A549 (cell line): Measurements from ENCODE around the gene SLC26A6. TPM values are rescaled to one million over a fixed set of nuclear protein-coding genes. Genes with fewer than 3 reads are reported as not detected.
A peak's percentile ranks its signal among the peaks of the same experiment; 100 is the strongest.

Source experiments
- ATAC-seq, 2 experiments: fragments of 200-7000 bp in 1 of 2; fragments of >200 bp in 1 of 2; cut with Nextera tagmentation in 1 of 2; cut with Tn5 transposase in 1 of 2; 3 replicates each; pipeline versions ENCODE4 v1.8.0 to v1.9.1; 2018 to 2020; ENCODE audit warnings: mild to moderate bottlenecking in 1 of 2, moderate library complexity in 1 of 2
- CTCF ChIA-PET: fragments of 300-600 bp; sonication (Branson Sonifier 250); formaldehyde crosslinking; extraction: SDS; loops from one replicate; lab custom pipeline; 2021; ENCODE audit warnings: antibody characterized with exemption, inconsistent platforms; lab: Yijun Ruan, JAX
- POLR2A ChIA-PET: fragments of 350-600 bp; formaldehyde crosslinking; extraction: SDS; loops from one replicate; lab custom pipeline; 2021; ENCODE audit warnings: antibody characterized with exemption, inconsistent platforms; lab: Yijun Ruan, JAX
- DNase-seq, 2 experiments: peaks; one replicate each; pipeline versions ENCODE4 v3.0.0 to v3.0.0-alpha.2; 2011 to 2016; ENCODE audit warnings: low read depth in 1 of 2, low spot score in 1 of 2
- FAIRE-seq: peaks from 2 replicates; lab custom pipeline; 2011; peaks lifted over from hg19 to GRCh38; lab: Jason Lieb, UNC
- H3K27ac ChIP-seq, 2 experiments: fragments of >200 bp; sonication (Bioruptor Twin); formaldehyde crosslinking; 3 replicates each; pipeline ENCODE4 v1.5.1; 2016 to 2017
- H3K4me1 ChIP-seq: fragments of >200 bp; sonication (Bioruptor Twin); formaldehyde crosslinking; 3 replicates; pipeline ENCODE4 v1.6.1; 2016
- H3K4me2 ChIP-seq: fragments of >200 bp; sonication (Bioruptor Twin); formaldehyde crosslinking; 3 replicates; pipeline ENCODE4 v1.6.1; 2016
- H3K4me3 ChIP-seq: fragments of >200 bp; sonication (Bioruptor Twin); formaldehyde crosslinking; 3 replicates; pipeline ENCODE4 v1.5.1; 2016
- H3K9me3 ChIP-seq: fragments of >200 bp; sonication (Bioruptor Twin); formaldehyde crosslinking; 3 replicates; pipeline ENCODE4 v1.6.1; 2016
- CBX2 ChIP-seq: fragments of 200-600 bp; sonication (generic); IDR thresholded peaks from 2 replicates; pipeline ENCODE4 v1.6.1; 2016; ENCODE audit warnings: low read depth, mild to moderate bottlenecking, borderline replicate concordance
- CBX8 ChIP-seq: fragments of 200-600 bp; sonication (generic); IDR thresholded peaks from 2 replicates; pipeline ENCODE4 v1.6.1; 2016
- E2F6 ChIP-seq: IDR thresholded peaks from 2 replicates; pipeline ENCODE4 v1.6.1; 2012; ENCODE audit warnings: low read depth, borderline replicate concordance
- EP300 ChIP-seq, 2 experiments: fragments of >200 bp; sonication (Bioruptor Twin); formaldehyde crosslinking; IDR thresholded peaks; 2 replicates in 1 of 2; 3 replicates in 1 of 2; pipeline ENCODE4 v1.6.1; 2016 to 2017
- ESRRA ChIP-seq: fragments of 150-350 bp; IDR thresholded peaks from 2 replicates; pipeline ENCODE4 v1.6.1; 2014; ENCODE audit warnings: mild to moderate bottlenecking, low read length, borderline replicate concordance
- FOSB ChIP-seq: fragments of 250-450 bp; sonication (Bioruptor Pico); IDR thresholded peaks from 2 replicates; pipeline ENCODE4 v1.5.0; 2020; ENCODE audit warnings: mild to moderate bottlenecking, moderate library complexity
- FOSL2 ChIP-seq, 2 experiments: fragments of 450-650 bp in 1 of 2; fragments of >200 bp in 1 of 2; sonication (Bioruptor Twin) in 1 of 2; formaldehyde crosslinking; IDR thresholded peaks; 2 replicates each; pipeline versions ENCODE4 v1.5.0 to v1.6.1; 2016 to 2020; ENCODE audit warnings: mild to moderate bottlenecking in 1 of 2, moderate library complexity in 1 of 2
- HES2 ChIP-seq: fragments of >200 bp; sonication (Bioruptor Twin); formaldehyde crosslinking; IDR thresholded peaks from 2 replicates; pipeline ENCODE4 v1.6.1; 2016
- HEYL ChIP-seq: fragments of 250-450 bp; sonication (Bioruptor Pico); IDR thresholded peaks from 2 replicates; pipeline ENCODE4 v1.8.0; 2021; ENCODE audit warnings: mild to moderate bottlenecking, moderate library complexity
- HOXB5 ChIP-seq: fragments of 250-450 bp; sonication (Bioruptor Pico); IDR thresholded peaks from 2 replicates; pipeline ENCODE4 v1.5.0; 2020; ENCODE audit warnings: mild to moderate bottlenecking, moderate library complexity
- JUN ChIP-seq, 2 experiments: fragments of >200 bp; sonication (Bioruptor Twin); formaldehyde crosslinking; IDR thresholded peaks; 2 replicates in 1 of 2; 3 replicates in 1 of 2; pipeline ENCODE4 v1.6.1; 2016 to 2017
- KDM1A ChIP-seq: fragments of 200-600 bp; sonication (generic); IDR thresholded peaks from 2 replicates; pipeline ENCODE4 v1.6.1; 2016; ENCODE audit warnings: low read depth, mild to moderate bottlenecking
- MAZ ChIP-seq: fragments of 150-350 bp; IDR thresholded peaks from 2 replicates; pipeline ENCODE4 v1.6.1; 2014; ENCODE audit warnings: antibody characterized with exemption, low read depth, low read length, borderline replicate concordance
- NR3C1 ChIP-seq: fragments of >200 bp; sonication (Bioruptor Twin); formaldehyde crosslinking; IDR thresholded peaks from 3 replicates; pipeline ENCODE4 v1.6.1; 2017
- POLR2A ChIP-seq: IDR thresholded peaks from 2 replicates; pipeline ENCODE4 v1.6.1; 2012; ENCODE audit warnings: mild to moderate bottlenecking, low read length
- POLR2AphosphoS2 ChIP-seq: conservative IDR thresholded peaks from 2 replicates; pipeline ENCODE4 v1.6.1; 2012; ENCODE audit warnings: low read length, improper control_type of control experiment, inconsistent platforms
- RCOR1 ChIP-seq: fragments of 150-350 bp; IDR thresholded peaks from 2 replicates; pipeline ENCODE4 v1.6.1; 2014; ENCODE audit warnings: antibody characterized with exemption, low read length, low read depth
- RNF2 ChIP-seq: fragments of 200-600 bp; sonication (generic); IDR thresholded peaks from 2 replicates; pipeline ENCODE4 v1.6.1; 2016; ENCODE audit warnings: low read depth, mild to moderate bottlenecking, antibody characterized with exemption, moderate library complexity, borderline replicate concordance
- SMC3 ChIP-seq: fragments of >200 bp; sonication (Bioruptor Twin); formaldehyde crosslinking; IDR thresholded peaks from 3 replicates; pipeline ENCODE4 v1.6.1; 2018; ENCODE audit warnings: inconsistent platforms
- WGBS: methylation state at CpG from one replicate; pipeline ENCODE4 v1.1.6; 2017; ENCODE audit errors: missing lambda C conversion rate; 5-methylcytosine and 5-hydroxymethylcytosine counted together
- polyA plus RNA-seq, 4 experiments: library from polyadenylated mRNA; depleted of rRNA in 3 of 4; stranded (reverse); fragments of >200 nt; fragmentation: RNase III in 1 of 4; extraction: RNeasy Plus Mini Kit Qiagen cat#74134 plus additional on column Dnase treatment in 1 of 4; gene quantifications; 2 replicates in 3 of 4; 3 replicates in 1 of 4; pipeline ENCODE4 v1.2.3, GENCODE V29; 2011 to 2017
- TF ChIP-seq, protein P1 (sequence below): fragments of >200 bp; sonication (Bioruptor Twin); formaldehyde crosslinking; IDR thresholded peaks from 3 replicates; pipeline ENCODE4 v1.6.1; 2016
- TF ChIP-seq, protein P2 (sequence below): fragments of 450-650 bp; IDR thresholded peaks from 2 replicates; pipeline ENCODE4 v1.6.1; 2014; ENCODE audit warnings: antibody characterized with exemption
- TF ChIP-seq, protein P3 (sequence below): fragments of 250-450 bp; sonication (Bioruptor Pico); IDR thresholded peaks from 2 replicates; pipeline ENCODE4 v1.5.0; 2020; ENCODE audit warnings: low read depth, mild to moderate bottlenecking, moderate library complexity

Gene SLC26A6
- polyA plus RNA-seq, 2 of the 4 experiments (the other 2 are of a cell fraction): 12.5 to 25.5 TPM

DNA sequence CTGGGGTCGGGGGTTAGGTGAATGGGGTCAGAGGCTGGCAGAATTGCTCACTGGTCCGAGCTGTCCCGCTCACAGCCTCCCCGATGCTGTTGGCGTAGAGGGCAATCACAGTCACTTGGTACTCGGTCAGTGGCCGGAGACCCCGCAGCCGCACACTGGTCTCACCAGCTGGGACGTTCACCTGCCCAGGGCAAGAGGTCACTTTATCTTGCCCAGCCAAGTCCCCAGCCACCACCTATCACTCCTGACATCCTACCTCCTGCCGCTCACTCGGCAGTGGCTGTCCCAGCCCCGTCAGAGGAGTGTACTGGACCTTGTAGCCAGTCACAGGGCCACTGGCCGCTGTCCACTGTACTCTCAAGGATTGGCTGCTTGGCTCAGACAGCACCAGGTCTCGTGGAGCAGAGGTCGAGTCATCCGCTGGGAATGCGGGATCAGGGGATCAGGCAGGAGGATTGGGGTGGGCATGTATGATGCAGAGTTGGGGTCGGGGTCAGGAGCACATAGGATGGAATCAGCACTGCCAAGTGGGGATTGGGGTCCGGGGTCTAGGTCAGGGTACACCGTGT is 42.7 kb downstream of the SLC26A6 start:
- TF ChIP-seq JUN (IDR thresholded peaks at IDR 0.05): 0 out of 5 replicates have a peak, but pooled peaks of 1 of the 2 experiments have one; percentile 2
- TF ChIP-seq E2F6: no peak
- TF ChIP-seq RCOR1: no peak
- TF ChIP-seq, protein P1, sequence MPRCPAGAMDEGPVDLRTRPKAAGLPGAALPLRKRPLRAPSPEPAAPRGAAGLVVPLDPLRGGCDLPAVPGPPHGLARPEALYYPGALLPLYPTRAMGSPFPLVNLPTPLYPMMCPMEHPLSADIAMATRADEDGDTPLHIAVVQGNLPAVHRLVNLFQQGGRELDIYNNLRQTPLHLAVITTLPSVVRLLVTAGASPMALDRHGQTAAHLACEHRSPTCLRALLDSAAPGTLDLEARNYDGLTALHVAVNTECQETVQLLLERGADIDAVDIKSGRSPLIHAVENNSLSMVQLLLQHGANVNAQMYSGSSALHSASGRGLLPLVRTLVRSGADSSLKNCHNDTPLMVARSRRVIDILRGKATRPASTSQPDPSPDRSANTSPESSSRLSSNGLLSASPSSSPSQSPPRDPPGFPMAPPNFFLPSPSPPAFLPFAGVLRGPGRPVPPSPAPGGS: no peak
- TF ChIP-seq EP300 (IDR thresholded peaks at IDR 0.05): no peak
- TF ChIP-seq ESRRA: no peak
- no peak for TF ChIP-seq MAZ
- TF ChIP-seq, protein P2, sequence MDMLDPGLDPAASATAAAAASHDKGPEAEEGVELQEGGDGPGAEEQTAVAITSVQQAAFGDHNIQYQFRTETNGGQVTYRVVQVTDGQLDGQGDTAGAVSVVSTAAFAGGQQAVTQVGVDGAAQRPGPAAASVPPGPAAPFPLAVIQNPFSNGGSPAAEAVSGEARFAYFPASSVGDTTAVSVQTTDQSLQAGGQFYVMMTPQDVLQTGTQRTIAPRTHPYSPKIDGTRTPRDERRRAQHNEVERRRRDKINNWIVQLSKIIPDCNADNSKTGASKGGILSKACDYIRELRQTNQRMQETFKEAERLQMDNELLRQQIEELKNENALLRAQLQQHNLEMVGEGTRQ: no peak
- DNase-seq: no peak
- CTCF ChIA-PET: interaction anchor here (1.8 kb wide), 1 partner anchor 43 kb away, joined by 7 read pairs; the partner anchor contains the start of gene SLC26A6
- no peak for ATAC-seq
- 74% methylated on average over 15 of the region's 21 CpGs for WGBS
- POLR2A ChIA-PET: no interaction called here
- H3K27ac ChIP-seq: peak overlapping the region; percentile 99 to 100
- peaks cover 58% of the 10 kb centered on the region for H3K4me1 ChIP-seq
- H3K9me3 ChIP-seq: no peaks in the 10 kb centered on the region
- FAIRE-seq: no peak
- peak overlapping the region; percentile 84 for H3K4me3 ChIP-seq
- peak overlapping the region; percentile 96 for H3K4me2 ChIP-seq

DNA sequence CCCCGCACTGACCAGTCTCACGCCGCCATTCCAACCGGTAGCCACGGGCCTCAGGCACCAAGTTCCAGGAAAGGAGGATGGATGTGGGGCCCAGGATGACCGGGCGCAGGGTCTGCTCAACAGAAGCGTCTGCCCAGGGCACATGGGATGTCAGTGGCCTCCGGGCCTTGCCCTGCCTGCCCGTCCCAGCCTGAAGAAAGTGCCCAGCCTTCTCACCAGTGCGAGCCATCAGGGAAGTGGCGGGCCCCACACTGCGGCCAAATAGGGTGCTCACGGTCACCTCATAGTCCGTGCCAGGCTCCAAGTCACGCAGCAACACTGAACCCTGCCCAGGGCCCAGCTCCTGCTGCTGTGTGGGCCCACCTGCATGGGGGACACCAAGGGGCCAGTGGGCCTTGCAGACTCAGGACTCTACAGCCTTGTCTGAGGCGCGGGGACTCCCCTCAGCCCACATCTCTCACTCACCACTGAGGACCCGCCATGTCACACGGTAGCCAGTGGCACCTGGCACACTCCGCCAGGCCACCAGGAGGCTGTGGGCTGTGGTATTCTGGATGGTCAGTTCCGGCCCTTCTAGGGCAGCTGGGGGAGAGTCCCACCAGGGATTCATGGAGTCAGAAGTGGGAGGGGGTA is 43.3 kb downstream of the SLC26A6 start:
- POLR2A ChIA-PET: no interaction called here
- no peak for FAIRE-seq
- CTCF ChIA-PET: interaction anchor here (0.6 to 1.8 kb wide), 2 partner anchors 11 to 43 kb away, joined by 3 to 7 read pairs; partner anchors contain the start of gene SLC26A6
- Histone ChIP-seq H3K27ac (peak overlapping the region; percentile 99 to 100; a peak in 4 of 6 replicates), H3K9me3 (no peaks in the 10 kb centered on the region), H3K4me2 (peak overlapping the region; percentile 96), H3K4me3 (peak overlapping the region; percentile 84; the same call in 1 of the 3 replicates), H3K4me1 (peaks cover 52% of the 10 kb centered on the region)
- no peak for ATAC-seq
- DNase-seq: no peak
- 92% methylated on average over 10 of the region's 22 CpGs for WGBS
- TF ChIP-seq HEYL (CRISPR knock-in tag): no peak
- TF ChIP-seq, protein P3, sequence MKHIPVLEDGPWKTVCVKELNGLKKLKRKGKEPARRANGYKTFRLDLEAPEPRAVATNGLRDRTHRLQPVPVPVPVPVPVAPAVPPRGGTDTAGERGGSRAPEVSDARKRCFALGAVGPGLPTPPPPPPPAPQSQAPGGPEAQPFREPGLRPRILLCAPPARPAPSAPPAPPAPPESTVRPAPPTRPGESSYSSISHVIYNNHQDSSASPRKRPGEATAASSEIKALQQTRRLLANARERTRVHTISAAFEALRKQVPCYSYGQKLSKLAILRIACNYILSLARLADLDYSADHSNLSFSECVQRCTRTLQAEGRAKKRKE (CRISPR knock-in tag): no peak
- no peak for TF ChIP-seq KDM1A

DNA sequence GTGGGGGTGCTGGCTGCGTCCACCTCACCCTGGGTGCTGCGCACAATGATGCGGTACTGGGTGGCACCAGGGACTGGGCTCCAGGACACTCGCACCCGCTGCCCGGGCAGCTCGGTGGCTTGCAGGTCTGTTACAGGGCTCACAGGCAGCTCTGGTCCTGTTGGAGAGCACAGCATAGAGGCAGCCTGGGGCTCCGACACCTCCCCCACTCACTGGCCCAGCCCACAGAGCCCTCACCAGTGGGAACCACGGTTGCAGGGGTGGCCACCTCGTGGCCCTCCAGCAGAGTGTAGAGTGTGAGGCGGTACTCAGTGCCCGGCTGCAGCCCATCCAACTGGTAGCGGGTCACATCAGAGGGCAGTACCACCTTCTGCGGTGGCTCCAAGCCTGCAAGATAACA is 43.8 kb downstream of the SLC26A6 start:
- TF ChIP-seq CBX2 (no peak), POLR2AphosphoS2 (no peak), FOSB (CRISPR knock-in tag) (no peak), NR3C1 (no peak), EP300 (IDR thresholded peaks at IDR 0.05) (no peak), HOXB5 (CRISPR knock-in tag) (no peak), FOSL2 (IDR thresholded peaks at IDR 0.05) (no peak), FOSL2 (CRISPR knock-in tag; IDR thresholded peaks at IDR 0.05) (no peak), E2F6 (no peak), RNF2 (no peak), SMC3 (no peak), HES2 (no peak), KDM1A (no peak), POLR2A (no peak), CBX8 (no peak)
- no peak overlapping the region; the same call in 2 of the 3 replicates for H3K4me3 ChIP-seq
- POLR2A ChIA-PET: no interaction called here

More for the DNA sequence above, 43.8 kb downstream of the SLC26A6 start:
- WGBS: 96% methylated on average over 9 of the region's 14 CpGs
- no peaks in the 10 kb centered on the region for H3K9me3 ChIP-seq
- FAIRE-seq (no peak), DNase-seq (no peak), ATAC-seq (no peak)
- peak overlapping the region; percentile 96 for H3K4me2 ChIP-seq
- H3K27ac ChIP-seq: peak overlapping the region in 1 of 2 experiments; percentile 99; a peak in 3 of 6 replicates
- H3K4me1 ChIP-seq: peaks cover 47% of the 10 kb centered on the region
- CTCF ChIA-PET: interaction anchor here (0.6 to 1.8 kb wide), 2 partner anchors 10 to 44 kb away, joined by 3 to 7 read pairs; partner anchors contain the start of gene SLC26A6
